Large intestine (tissue), 3 donors: ENCODE data around the gene CTNNA3. TPM values are rescaled to one million over a fixed set of nuclear protein-coding genes. Genes with fewer than 3 reads are reported as not detected.

Experiments used
- DNase-seq, 2 donors: peaks; one replicate each; pipeline versions ENCODE4 v3.0.0 to v3.0.0-alpha.2; 2013
- H3K27ac ChIP-seq: one replicate; pipeline ENCODE4 v1.5.1; 2013; ENCODE audit warnings: low read length
- H3K27me3 ChIP-seq: 2 replicates; pipeline ENCODE4 v1.6.1; 2013; ENCODE audit warnings: low read length; ENCODE audit not compliant: control insufficient read depth, insufficient read depth
- H3K36me3 ChIP-seq: 2 replicates; pipeline ENCODE4 v1.6.1; 2013; ENCODE audit warnings: low read length; ENCODE audit not compliant: control insufficient read depth, insufficient read depth
- H3K4me1 ChIP-seq: one replicate; pipeline ENCODE4 v1.6.1; 2013; ENCODE audit warnings: low read length; ENCODE audit not compliant: control insufficient read depth, insufficient read depth
- H3K4me3 ChIP-seq: one replicate; pipeline ENCODE4 v1.5.1; 2013; ENCODE audit warnings: low read length
- H3K9me3 ChIP-seq: one replicate; pipeline ENCODE4 v1.6.1; 2013; ENCODE audit warnings: mild to moderate bottlenecking, low read depth, low read length, moderate library complexity; ENCODE audit not compliant: control insufficient read depth
- WGBS: methylation state at CpG from one replicate; pipeline ENCODE4 v1.1.5; 2013; ENCODE audit warnings: low lambda C conversion rate; ENCODE audit not compliant: insufficient coverage; 5-methylcytosine and 5-hydroxymethylcytosine counted together
- polyA plus RNA-seq: library from polyadenylated mRNA; unstranded; fragments of 120-200 nt; gene quantifications from one replicate; pipeline ENCODE4 v1.2.1, GENCODE V29; 2013

CTNNA3 gene
- polyA plus RNA-seq, 1 donor, result 2.3 TPM

- no peak for DNase-seq
- Histone ChIP-seq H3K9me3 (no peaks in the 10 kb centered on the region), H3K27ac (no peak overlapping the region), H3K4me3 (no peak overlapping the region), H3K27me3 (no peaks in the 10 kb centered on the region), H3K36me3 (no peaks in the 10 kb centered on the region), H3K4me1 (no peaks in the 10 kb centered on the region)
Observed at GRCh38 chr10:66483966-66484365, 1212.0 kb downstream of the CTNNA3 start.

GRCh38 chr10:66472156-66472555 lies 1223.8 kb downstream of the CTNNA3 start:
- Histone ChIP-seq H3K36me3 (no peaks in the 10 kb centered on the region), H3K27ac (no peak overlapping the region), H3K27me3 (no peaks in the 10 kb centered on the region), H3K4me3 (no peak overlapping the region), H3K9me3 (no peaks in the 10 kb centered on the region), H3K4me1 (no peaks in the 10 kb centered on the region)
- DNase-seq, result no peak
- 86% methylated on average over 1 of the region's 1 CpG for WGBS

GRCh38 chr10:66467042-66467441 lies 1229.0 kb downstream of the CTNNA3 start:
- no CpG with 5 or more reads among the region's 1 CpG for WGBS
- DNase-seq, result no peak
- H3K27me3 ChIP-seq, result no peaks in the 10 kb centered on the region
- no peak overlapping the region for H3K27ac ChIP-seq
- H3K36me3 ChIP-seq, result no peaks in the 10 kb centered on the region
- no peaks in the 10 kb centered on the region for H3K4me1 ChIP-seq
- no peaks in the 10 kb centered on the region for H3K9me3 ChIP-seq
- H3K4me3 ChIP-seq, result no peak overlapping the region

- Histone ChIP-seq H3K9me3 (no peaks in the 10 kb centered on the region), H3K36me3 (no peaks in the 10 kb centered on the region), H3K27ac (no peak overlapping the region), H3K4me3 (no peak overlapping the region), H3K4me1 (no peaks in the 10 kb centered on the region), H3K27me3 (no peaks in the 10 kb centered on the region)
- DNase-seq, result no peak
Observed at GRCh38 chr10:66466622-66467021, 1229.4 kb downstream of the CTNNA3 start.

GRCh38 chr10:66463611-66464010 lies 1232.4 kb downstream of the CTNNA3 start:
- no peak overlapping the region for H3K4me3 ChIP-seq
- H3K36me3 ChIP-seq, result no peaks in the 10 kb centered on the region
- no peaks in the 10 kb centered on the region for H3K9me3 ChIP-seq
- H3K27ac ChIP-seq, result no peak overlapping the region
- WGBS, result no CpG with 5 or more reads among the region's 3 CpGs
- no peak for DNase-seq
- H3K27me3 ChIP-seq, result no peaks in the 10 kb centered on the region
- H3K4me1 ChIP-seq, result no peaks in the 10 kb centered on the region

- H3K27me3 ChIP-seq, result no peaks in the 10 kb centered on the region
- no peak overlapping the region for H3K27ac ChIP-seq
- DNase-seq, result no peak
- peaks cover 3% of the 10 kb centered on the region for H3K9me3 ChIP-seq
- H3K36me3 ChIP-seq, result no peaks in the 10 kb centered on the region
- WGBS, result no CpG with 5 or more reads among the region's 1 CpG
- H3K4me1 ChIP-seq, result no peaks in the 10 kb centered on the region
- no peak overlapping the region for H3K4me3 ChIP-seq
Observed at GRCh38 chr10:66457629-66458028, 1238.4 kb downstream of the CTNNA3 start.

GRCh38 chr10:66455304-66455703 lies 1240.7 kb downstream of the CTNNA3 start:
- no peaks in the 10 kb centered on the region for H3K36me3 ChIP-seq
- H3K4me1 ChIP-seq, result no peaks in the 10 kb centered on the region
- no peak overlapping the region for H3K27ac ChIP-seq
- no peak for DNase-seq
- no peaks in the 10 kb centered on the region for H3K27me3 ChIP-seq
- H3K4me3 ChIP-seq, result no peak overlapping the region
- no CpG with 5 or more reads among the region's 2 CpGs for WGBS
- peaks cover 3% of the 10 kb centered on the region for H3K9me3 ChIP-seq

GRCh38 chr10:66440568-66440967 lies 1255.4 kb downstream of the CTNNA3 start:
- Histone ChIP-seq H3K4me1 (no peaks in the 10 kb centered on the region), H3K27ac (no peak overlapping the region), H3K27me3 (no peaks in the 10 kb centered on the region), H3K9me3 (no peaks in the 10 kb centered on the region), H3K4me3 (no peak overlapping the region), H3K36me3 (no peaks in the 10 kb centered on the region)
- WGBS, result no CpG with 5 or more reads among the region's 1 CpG
- DNase-seq, result no peak

GRCh38 chr10:66414943-66415342 lies 1281.1 kb downstream of the CTNNA3 start:
- no CpG with 5 or more reads among the region's 2 CpGs for WGBS
- Histone ChIP-seq H3K4me3 (no peak overlapping the region), H3K27me3 (no peaks in the 10 kb centered on the region), H3K9me3 (no peaks in the 10 kb centered on the region), H3K27ac (no peak overlapping the region), H3K4me1 (no peaks in the 10 kb centered on the region), H3K36me3 (no peaks in the 10 kb centered on the region)
- DNase-seq, result no peak

- Histone ChIP-seq H3K4me1 (no peaks in the 10 kb centered on the region), H3K27ac (no peak overlapping the region), H3K36me3 (no peaks in the 10 kb centered on the region), H3K9me3 (no peaks in the 10 kb centered on the region), H3K27me3 (no peaks in the 10 kb centered on the region), H3K4me3 (no peak overlapping the region)
- no peak for DNase-seq
Observed at GRCh38 chr10:66405566-66405965, 1290.4 kb downstream of the CTNNA3 start.

- Histone ChIP-seq H3K9me3 (no peaks in the 10 kb centered on the region), H3K4me1 (no peaks in the 10 kb centered on the region), H3K36me3 (no peaks in the 10 kb centered on the region), H3K27me3 (no peaks in the 10 kb centered on the region), H3K27ac (no peak overlapping the region), H3K4me3 (no peak overlapping the region)
- DNase-seq, result no peak
Observed at GRCh38 chr10:66398669-66399068, 1297.3 kb downstream of the CTNNA3 start.
